ENCODE results near the gene CCRL2. TPM values are rescaled to one million over a fixed set of nuclear protein-coding genes. Genes with fewer than 3 reads are reported as not detected.

Gene CCRL2
- total RNA-seq, result 0.45 TPM in 1 of 2 replicates, not detected in the other

GRCh38 chr3:46406788-46407611 lies at the start of gene CCRL2, which contains the start of gene CCR5AS:
TSS of gene CCRL2 (plus strand) at chr3:46407259. CDS start at chr3:46408080, 821 bp downstream.
TSS of gene CCR5AS (minus strand) at chr3:46407066.

GRCh38 chr3:46370839-46371518 lies 36.1 kb upstream of the CCRL2 start, which contains the start of gene CCR5:
TSS of gene CCR5 (plus strand) at chr3:46370946. CDS start at chr3:46372903, 1,957 bp downstream.

Other genes with a start within 250 kb of the CCRL2 start
- not detected in 2 replicates for gene CCR1, start 198.9 kb upstream of the CCRL2 start, total RNA-seq
- gene CCR3, start 164.8 kb upstream of the CCRL2 start, total RNA-seq, result not detected in 2 replicates
- gene CCR2, start 53.1 kb upstream of the CCRL2 start, total RNA-seq, result not detected in 2 replicates
- gene CCR5, start 36.3 kb upstream of the CCRL2 start, total RNA-seq, result not detected in 2 replicates
- gene LTF, start 57.6 kb downstream of the CCRL2 start, total RNA-seq, result not detected in 2 replicates
- gene RTP3, start 90.7 kb downstream of the CCRL2 start, total RNA-seq, result not detected in 2 replicates
- gene LRRC2, start 159.0 kb downstream of the CCRL2 start, total RNA-seq, result under 0.01 TPM in 2 replicates
- gene FAM240A, start 205.3 kb downstream of the CCRL2 start, total RNA-seq, result not detected in 2 replicates